ENCODE results near the gene ADAM22.
"Not testable (repeated sequence)": the region's sequence is repeated elsewhere in the genome, so short reads cannot be mapped to it uniquely, and the experiment has no call there.

Gene ADAM22

DNA sequence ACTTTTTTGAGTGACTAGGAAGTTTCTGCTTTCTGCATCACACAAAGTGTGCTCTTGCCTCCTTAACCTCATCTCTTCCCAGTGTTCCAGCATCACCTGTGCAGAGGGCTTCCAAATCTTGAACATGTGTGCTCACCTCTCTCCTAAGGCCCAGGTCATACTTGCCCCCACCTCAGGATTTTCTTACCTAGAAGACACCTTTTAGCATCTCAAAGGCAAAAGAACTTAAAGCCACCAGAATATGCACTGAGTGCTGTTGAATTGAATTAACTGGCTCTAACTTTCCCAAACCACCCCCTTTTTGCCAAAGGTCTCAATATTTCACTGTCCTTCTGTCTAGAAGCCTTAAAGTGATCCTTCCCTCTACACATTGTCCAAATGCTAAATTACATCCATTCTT lies 219.3 kb downstream of the ADAM22 start:
- intact Hi-C loops (cut with DNase I), result no loop called here

DNA sequence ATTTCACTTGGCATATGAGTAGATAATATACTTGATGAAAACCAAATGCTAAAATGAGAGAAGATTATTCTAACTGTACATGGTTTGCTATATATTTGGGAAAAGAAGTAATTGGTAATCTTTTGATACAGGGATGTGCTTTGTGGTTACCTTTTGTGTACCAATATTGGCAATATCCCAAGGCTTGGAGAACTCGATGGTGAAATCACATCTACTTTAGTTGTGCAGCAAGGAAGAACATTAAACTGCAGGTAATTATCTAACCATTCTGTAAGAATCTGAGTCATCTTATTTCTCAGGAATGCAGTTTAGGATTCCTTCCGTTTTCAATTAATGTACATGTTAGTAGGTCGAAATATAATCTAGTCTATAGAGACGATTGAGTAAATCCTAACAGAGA lies 221.7 kb downstream of the ADAM22 start:
- intact Hi-C loops (cut with DNase I), result no loop called here
- DNase-seq, result no peak

More for the DNA sequence above, 219.3 kb downstream of the ADAM22 start:
- DNase-seq, result no peak

DNA sequence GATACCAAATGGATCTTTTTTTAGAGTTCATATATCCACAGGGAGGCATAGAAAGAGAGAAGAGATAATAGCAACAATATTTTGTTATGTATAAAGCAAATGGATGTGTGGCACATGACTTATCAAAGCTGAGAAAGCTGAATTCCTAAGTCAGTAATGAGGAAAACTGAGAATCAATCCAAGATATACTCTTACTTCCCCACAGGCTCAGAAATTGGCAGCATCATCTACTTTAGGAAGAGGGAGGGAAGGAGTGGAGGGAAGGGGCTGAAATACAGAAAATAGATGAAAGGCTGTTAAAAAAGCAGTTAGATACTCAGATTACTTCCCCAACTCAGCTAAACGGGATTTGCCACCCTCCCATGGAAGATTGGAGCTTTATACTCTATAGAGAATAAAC lies 222.3 kb downstream of the ADAM22 start:
- intact Hi-C loops (cut with DNase I), result no loop called here
- DNase-seq, result no peak

DNA sequence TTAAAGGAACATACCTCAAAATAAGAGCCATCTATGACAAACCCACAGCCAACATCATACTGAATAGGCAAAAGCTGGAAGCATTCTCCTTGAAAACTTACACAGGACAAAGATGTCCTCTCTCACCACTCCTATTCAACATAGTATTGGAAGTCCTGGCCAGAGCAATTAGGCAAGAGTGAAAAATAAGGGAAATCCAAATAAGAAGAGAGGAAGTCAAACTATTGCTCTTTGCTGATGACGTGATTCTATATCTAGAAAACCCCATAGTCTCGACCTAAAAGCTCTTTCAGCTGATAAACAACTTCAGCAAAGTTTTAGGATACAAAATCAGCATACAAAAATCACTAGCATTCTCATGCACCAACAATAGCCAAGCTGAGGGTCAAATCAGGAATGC lies 225.7 kb downstream of the ADAM22 start:
- intact Hi-C loops (cut with DNase I); DNase-seq: not testable (repeated sequence)

DNA sequence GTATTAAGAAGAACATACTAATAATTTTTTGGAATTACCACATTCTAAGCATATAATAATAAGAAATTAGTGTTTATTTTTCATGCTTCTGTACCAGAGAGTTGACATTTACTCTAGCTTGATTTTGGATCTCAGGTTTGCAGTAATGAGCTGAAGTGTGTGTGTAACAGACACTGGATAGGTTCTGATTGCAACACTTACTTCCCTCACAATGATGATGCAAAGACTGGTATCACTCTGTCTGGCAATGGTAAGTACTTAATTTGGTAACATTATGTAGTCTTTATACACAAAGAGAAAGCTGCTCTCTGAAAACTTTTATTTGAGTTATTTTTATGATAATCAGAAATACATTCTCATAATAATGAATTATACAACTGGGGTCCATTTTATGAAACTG lies 231.6 kb downstream of the ADAM22 start:
- DNase-seq, result no peak
- intact Hi-C loops (cut with DNase I), result loop anchor here (5.0 kb wide), 1 partner anchor 658 kb away; no protein-coding TSS in a partner anchor

DNA sequence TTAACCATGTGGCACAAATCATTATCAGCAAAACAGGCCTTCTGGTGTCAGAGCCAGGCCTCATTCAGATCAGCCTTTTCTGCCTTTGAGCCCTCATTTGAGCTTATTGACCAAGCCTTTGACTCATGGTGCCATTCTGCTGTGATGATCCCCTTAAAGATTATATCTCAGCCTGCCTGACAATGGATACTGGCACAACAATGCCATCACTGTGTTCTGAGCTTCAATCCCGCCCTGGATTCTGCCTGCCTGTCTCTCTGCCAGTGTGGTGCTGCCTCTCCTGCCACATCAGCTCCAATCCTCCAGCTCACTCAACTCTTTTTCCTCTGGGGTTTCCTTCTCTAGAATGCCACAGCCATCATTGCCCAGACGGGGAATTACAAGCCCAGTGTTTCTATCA lies 233.2 kb downstream of the ADAM22 start:
- intact Hi-C loops (cut with DNase I), result loop anchor here (5.0 kb wide), 1 partner anchor 660 kb away; no protein-coding TSS in a partner anchor
- peak; percentile 21 to 91 (median 53) for DNase-seq

DNA sequence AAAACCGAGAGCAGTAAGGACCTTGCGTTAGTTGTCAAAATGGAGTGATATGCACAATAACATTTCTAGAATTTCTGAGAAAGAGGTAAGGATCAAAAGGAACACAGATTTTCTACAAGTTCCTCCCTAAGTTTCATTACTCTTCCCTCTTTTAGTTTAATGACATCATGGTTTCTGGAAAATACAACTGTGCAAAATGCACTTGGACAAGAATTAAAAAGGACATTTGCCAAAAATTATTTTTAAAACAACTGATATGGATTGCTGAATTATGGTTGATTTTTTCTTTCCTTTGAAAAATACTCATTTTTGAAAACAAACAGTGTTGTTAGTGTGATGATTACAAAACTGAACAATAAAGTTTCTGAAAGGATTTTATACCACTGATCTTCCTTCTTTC lies 233.7 kb downstream of the ADAM22 start:
- intact Hi-C loops (cut with DNase I), result loop anchor here (5.0 kb wide), 1 partner anchor 660 kb away; no protein-coding TSS in a partner anchor
- no peak for DNase-seq

DNA sequence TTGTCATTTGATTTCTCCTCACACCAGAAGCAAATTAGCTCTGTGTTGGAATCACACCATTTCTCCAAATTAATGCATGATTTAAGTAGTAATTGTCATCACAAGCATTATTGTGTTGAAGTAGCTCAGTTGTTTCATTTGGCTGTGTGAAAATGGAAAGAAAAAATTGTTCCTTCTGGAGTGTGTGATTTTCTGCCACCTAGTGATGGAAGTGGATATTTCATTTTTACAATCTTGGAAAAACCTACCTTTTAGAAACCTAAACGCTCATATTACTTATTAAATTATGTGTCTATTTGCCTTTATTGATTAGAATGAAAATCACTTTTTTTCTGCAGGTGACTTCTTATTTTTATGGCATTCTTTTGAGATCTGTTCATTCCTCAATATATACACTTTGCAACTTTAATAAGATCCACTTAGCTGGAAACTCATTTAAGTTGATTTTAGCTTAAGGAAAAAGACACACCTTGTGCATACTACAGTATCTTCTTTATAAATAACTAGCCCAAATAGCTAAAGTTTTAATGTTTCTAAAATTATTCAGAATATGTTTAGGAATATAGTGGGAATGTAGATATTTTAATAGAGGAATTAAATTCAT lies 235.8 kb downstream of the ADAM22 start:
- intact Hi-C loops (cut with DNase I), result loop anchor here (5.0 kb wide), 1 partner anchor 663 kb away; no protein-coding TSS in a partner anchor
- DNase-seq, result no peak

DNA sequence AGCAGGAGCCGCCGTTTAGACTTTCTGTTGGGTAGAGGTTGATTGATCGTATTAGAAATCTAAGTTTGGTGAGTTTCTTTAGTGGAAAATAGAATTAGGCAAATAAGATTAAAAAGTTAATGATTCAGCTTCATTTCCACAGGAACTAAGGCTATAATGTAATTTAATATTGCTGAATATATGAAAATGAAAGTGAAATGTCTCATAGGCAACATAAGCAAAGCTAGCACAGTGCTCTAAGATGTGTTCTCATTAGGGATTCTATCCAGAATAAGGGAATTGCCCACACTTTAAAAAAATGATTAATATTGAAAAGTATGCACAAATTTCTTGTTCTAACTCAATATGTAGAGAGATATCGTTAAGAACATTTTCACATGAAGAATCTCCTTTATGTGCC lies 238.8 kb downstream of the ADAM22 start:
- DNase-seq, result no peak
- intact Hi-C loops (cut with DNase I), result no loop called here

DNA sequence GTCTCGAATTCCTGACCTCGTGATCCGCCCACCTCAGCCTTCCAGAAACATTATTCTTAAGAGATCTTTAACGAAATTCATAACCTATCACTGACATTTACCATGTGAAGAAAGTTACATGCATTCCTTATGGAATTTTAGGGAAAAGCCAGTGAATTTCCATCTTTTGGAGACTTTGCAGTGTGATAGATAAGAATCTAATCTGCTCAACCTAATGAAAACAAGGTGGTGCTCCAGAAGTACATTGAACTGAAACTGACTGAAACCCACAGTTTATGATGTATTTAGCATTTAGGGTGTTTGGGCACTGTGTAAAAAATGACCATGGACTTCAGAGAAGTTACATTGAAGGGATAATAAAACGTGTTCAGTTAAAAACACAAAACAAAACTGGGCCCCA lies 242.1 kb downstream of the ADAM22 start:
- DNase-seq, result no peak
- intact Hi-C loops (cut with DNase I), result no loop called here

DNA sequence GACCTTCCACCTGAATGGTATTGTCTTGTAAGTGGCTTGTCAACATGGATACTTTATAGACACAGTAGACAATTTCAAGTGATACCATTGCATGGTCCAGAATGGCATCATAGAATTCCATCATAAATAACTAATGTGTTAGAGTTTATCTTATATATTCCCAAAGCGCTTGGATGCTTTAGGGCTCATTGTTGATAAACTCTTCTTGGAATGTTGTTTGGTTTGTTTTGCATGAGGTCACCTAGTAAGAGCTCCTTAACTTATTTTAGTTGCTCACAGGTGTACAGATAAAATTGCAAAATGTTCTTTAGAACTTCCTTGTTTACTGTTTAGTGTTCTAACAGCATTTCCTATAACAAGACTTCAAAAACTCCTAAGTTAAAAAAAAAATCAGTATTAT lies 249.0 kb downstream of the ADAM22 start:
- intact Hi-C loops (cut with DNase I), result no loop called here
- DNase-seq, result no peak

DNA sequence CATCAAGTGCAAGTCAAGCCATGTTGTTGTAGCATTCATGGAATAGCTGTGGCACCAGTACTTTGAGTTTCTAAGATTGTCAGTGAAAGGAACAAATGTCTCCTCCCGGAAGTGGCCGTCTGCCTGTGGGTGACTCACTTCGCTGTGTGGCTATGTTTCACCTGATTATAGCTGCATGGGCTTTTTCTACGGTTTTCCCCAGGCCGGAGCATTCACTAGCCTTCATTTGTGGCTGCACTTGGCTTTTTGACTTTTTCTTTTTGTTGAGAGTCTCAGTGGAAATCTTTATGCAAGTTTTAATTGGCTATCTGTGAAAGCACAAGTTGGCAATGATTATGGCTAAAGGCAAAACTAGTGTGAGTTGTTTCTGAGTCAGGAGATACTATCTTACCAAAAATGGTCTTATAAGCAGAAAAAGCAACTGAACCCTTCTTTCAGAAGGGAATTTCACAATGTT lies 250.8 kb downstream of the ADAM22 start:
- intact Hi-C loops (cut with DNase I), result no loop called here
- DNase-seq, result peak in 3 of 10 donors; percentile 18 to 75 (median 50)

DNA sequence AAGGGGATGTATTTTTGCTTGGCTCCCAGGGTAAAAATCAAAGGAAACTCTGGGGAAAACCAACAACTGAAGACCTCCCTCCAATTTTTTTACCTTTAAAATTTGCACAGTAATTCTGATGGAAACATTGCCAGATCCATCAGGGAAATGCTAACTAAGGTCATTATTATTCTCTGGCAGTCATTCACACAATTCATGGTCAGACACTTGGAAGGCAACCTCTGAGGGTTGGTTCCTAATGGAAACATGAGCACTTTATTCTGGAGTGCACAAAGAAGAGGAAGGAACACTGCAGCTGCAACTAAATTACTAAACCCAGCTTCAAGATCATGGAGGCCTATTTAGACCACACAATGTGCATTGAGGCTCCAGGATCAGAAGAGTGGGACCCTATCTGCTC lies 251.6 kb downstream of the ADAM22 start:
- intact Hi-C loops (cut with DNase I), result no loop called here
- no peak for DNase-seq

DNA sequence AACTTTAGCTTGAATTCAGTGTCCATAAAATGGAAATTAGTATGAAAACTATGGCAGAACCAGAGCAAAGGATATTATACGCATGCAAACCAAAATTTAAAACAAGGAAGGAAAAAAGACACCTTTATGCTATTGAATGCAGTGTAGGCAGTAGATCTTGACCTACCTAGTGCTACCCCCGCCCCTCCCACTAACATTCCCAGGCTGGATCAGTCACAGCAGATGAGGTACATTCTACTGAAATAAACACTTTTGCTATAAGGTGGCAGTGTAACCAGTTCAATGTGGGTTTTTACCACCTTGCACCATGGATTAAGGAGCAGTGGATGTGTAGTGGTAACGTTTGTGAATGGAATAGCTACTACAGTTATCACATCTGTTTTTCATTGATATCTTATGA lies 257.9 kb downstream of the ADAM22 start:
- intact Hi-C loops (cut with DNase I), result no loop called here
- DNase-seq, result no peak

DNA sequence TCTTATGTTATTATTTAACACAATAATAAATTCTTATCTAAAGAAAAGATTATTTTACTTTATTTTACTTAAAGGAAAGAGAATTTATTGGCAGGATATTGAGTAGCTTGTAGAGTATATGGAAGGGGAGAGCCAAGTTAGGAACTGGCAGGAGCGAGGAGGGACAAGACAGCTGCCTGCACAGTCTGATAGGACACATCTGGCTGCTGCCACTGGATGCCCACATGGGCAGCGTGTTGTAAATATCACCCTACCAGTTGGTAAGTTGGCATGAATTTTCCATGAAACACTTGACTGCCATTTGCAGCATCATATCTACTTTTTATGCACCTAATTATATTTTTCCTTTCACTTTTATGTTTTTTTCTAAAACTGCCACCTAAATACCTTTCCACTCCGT lies 266.2 kb downstream of the ADAM22 start:
- no peak for DNase-seq
- intact Hi-C loops (cut with DNase I), result no loop called here

DNA sequence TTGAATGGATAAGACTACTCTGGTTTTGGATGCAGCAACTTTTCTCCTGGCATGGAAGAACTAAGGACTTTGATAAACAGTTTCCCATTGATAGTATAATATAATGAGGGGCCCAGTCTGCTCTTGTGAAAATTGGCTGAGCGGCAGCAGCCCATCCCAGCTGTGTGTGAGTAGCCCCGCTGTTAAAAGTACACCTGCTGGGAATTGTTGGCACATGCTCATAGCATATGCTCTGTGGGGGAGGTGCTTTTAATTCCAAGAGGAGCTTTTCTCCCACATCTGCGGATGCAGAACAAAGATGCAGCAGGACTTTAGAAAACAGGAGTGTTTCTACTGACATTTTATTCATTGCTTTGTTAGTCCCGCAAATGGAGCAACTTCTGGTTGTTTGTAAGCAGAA lies 266.7 kb downstream of the ADAM22 start:
- DNase-seq, result peak in 3 of 10 donors; percentile 11 to 74 (median 22)
- intact Hi-C loops (cut with DNase I), result no loop called here

DNA sequence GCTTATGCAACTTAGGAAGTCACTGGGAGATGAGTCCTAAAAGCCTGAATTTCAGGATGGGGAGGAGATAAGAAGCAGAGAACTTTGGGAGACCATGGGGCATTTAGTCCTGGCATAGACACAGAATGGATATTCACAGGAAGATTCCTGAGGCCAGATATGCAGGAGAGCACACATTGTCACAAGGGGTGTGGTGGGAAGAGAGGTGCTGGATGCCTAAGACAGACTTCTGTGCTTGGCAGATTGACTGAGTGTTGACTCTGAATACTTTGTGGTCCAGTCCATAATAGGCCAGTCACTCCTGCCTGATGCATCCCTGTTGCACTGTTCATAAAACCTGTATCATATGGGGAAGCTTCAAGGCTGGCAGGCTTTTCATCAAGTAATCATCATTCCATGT lies 267.3 kb downstream of the ADAM22 start:
- DNase-seq, result no peak
- intact Hi-C loops (cut with DNase I), result no loop called here

DNA sequence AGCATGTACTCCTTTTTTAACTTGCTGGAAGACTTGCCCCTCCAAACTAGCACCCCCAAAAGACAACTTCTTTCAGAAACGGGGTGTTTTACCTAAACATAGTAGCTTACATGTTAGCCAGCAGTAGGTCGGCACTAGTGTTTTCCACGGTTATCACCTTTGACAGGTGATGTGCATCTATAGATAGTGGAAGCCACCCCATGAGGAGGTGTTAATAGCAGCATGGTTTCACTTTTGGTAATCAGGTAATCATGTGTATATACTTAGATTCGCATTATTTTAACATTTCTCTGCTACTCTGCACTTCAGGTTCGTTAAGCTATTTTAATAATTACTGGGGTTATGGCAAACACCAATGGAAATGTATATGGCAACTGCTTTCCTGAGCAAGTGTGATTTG lies 268.2 kb downstream of the ADAM22 start:
- no peak for DNase-seq
- intact Hi-C loops (cut with DNase I), result no loop called here

DNA sequence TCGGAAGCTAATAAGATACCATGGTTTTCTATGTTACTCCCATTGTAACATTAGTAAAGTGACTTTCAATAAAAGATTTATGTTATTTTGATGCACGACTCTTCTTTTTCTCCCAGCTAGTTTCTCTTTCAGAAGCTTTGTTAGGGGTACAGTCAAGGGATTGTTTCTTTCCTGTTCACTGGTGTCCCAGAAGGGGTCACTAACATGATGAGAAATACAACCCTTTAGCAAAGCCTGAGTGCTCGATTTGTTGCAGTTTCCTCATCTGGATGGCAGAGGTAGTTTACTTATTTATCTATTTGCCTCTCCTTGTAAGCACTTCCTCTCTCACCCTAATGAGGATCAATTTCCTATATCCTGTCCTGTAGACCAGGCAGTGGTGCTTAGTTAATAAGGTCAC lies 268.7 kb downstream of the ADAM22 start:
- intact Hi-C loops (cut with DNase I), result no loop called here
- no peak for DNase-seq

DNA sequence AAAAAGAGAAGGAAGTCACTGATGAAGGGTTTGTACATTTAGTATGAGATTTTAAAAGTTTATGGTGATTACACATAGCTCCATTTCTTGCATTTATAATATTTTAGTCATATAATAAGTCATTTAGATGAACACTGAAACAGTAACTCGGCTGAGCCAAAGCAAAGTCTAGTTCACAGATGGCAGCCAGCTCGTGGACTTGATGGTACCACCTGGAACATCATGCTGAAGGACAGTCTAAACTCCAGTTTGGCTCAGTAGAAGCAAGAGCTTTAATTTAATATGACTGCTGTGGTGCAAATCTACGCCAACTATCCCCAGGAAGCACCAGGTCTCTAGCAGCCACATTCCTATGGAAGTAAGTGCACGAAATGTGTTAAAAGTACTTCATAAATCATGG lies 269.4 kb downstream of the ADAM22 start:
- intact Hi-C loops (cut with DNase I), result no loop called here
- DNase-seq, result no peak

DNA sequence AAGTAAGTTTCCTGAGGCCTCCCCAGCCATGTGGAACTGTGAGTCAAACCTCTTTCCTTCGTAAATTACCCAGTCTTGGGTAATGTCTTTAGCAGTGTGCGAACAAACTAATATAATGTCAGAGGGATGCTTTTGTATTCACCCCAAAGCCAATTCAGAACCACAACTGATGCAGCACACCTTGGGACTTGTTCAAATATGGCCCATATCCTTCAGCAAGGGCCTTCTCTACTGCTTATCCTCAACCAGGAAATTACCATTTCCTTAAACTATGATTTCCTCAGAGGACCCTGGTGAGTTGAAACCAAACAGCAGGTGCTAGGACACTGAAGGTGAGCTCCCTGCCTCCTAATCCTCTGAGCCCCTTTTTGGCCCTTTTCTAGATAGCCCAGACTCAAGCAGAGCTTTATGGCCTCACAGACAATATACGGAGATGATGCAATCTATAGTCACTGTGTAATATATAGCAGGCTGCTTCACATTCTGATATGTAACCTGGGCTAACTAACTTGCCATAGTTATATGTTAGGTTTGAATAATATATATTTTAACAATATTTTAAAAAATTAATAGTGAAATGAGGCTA lies 270.6 kb downstream of the ADAM22 start:
- DNase-seq, result no peak
- intact Hi-C loops (cut with DNase I), result no loop called here

DNA sequence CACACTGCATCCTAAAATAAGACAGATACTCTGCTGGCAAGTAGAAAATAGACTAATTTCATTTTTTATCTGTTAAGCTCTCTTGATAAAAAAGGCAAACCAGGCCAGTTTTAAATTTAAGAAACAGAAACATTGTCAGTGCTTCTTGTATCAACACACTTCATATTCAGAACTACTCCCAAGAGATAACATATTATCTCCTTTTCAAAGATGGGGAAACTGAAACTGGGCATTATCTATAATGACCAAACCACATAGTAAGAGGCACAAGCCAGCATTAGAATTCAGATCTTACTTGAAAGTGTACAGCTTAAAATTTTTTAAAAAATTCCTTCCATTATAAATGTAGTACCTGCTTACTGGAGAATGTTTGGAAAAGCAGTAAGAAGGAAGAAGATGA lies 271.1 kb downstream of the ADAM22 start:
- no peak for DNase-seq
- intact Hi-C loops (cut with DNase I), result no loop called here
